NT2/D1 (cell line): ENCODE measurements around the gene NLGN1.

ENCODE experiments used
- SUZ12 ChIP-seq: IDR thresholded peaks from 2 replicates; pipeline ENCODE4 v1.6.1; 2011; ENCODE audit not compliant: insufficient read length, insufficient read depth; ENCODE audit errors: extremely low read depth
- YY1 ChIP-seq: IDR thresholded peaks from 2 replicates; pipeline ENCODE4 v1.6.1; 2011; ENCODE audit not compliant: insufficient read length, insufficient read depth
- ZNF274 ChIP-seq: IDR thresholded peaks from 2 replicates; pipeline ENCODE4 v1.6.1; 2011; ENCODE audit warnings: mild to moderate bottlenecking, low read depth, low read length

DNA sequence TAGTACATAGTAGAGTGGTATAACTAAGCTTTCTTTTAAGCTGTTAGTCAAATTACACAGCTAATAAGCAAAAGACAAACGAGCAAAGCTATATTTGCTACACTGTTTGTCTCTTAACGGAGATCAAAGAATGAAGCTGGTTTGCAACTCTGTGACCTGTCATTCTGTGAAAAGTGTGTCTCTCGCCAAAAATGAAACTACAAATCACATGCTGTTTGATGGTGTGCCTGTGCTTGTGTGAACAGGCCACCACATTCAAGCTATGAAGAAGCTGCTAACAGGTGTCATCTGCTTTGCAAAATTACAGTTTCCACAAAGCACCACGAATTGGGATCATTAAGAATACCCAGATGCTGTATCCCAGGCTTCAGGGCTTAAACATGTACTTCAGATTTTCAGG is 793.8 kb downstream of the NLGN1 start:
- TF ChIP-seq YY1: no peak
- no peak for TF ChIP-seq ZNF274
- no peak for TF ChIP-seq SUZ12
